NK-92 treated with Interleukin-12 subunit alpha and Interleukin-12 subunit beta, amount 100 ng/mL, for 24 hours (cell line): ENCODE measurements around the gene LDB3.

Source experiments
- DNase-seq: peaks from one replicate; lab custom pipeline; 2025; lab: John Stamatoyannopoulos, UW

LDB3 gene

DNA sequence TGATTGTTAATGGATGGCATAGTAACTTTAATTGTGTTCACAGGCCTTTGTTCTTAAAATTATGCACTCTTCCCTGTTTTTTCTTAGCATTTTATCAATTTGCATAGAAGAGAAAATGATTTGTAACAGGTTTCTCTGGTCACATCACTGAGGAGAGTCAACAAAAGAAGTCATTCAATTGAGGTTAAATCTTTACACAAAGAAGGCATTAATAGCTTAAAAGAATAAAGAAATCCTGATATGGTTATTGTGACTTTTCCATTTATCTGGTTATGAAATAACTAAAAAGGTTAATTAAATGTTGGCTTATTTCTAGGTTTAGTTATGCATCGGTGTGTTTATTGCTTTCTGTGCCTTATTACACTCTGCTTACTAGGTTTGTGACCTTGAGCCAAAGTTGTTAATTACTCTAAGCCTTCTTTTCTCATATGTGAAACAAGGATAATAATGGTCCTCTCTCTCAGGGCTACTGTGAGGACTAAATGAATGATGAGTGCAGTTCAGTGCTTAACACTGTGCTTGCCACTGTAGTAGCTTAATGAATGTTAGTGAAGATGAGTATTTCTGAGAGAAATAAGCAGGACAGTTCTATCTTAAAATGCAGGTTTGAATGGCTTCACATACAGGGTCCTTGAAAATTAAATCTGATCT lies 100.2 kb downstream of the LDB3 start:
- DNase-seq, result no peak

GRCh38 chr10:86769991-86770390 lies 101.7 kb downstream of the LDB3 start:
- no peak for DNase-seq

DNA sequence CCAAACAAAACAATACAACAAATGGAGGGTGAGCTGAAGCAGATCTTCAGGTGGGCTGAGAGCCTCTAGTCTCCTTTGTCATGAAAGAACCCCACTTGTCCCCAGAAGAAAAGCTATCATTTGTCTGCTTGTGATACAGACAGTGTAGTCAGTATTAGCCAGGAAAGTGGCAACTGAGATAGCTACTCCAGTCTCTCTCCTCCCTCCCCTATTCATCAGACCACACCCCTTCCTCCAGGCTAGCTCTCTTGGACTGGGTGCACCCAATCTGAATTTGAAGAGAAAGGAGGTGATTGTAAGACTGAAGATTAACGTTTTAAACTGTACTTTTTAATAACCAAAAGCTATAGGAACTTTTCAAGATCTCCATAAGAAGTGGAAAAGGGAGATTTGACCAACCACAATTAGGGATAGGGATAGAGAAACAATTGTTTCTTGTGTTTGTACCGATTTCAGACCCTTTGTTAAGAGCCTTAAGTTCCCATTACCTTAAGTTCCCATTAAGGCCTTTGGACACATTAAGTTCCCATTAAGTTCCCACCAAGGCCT lies 102.2 kb downstream of the LDB3 start:
- DNase-seq, result no peak

- DNase-seq, result no peak
Observed at GRCh38 chr10:86773498-86773897, 105.2 kb downstream of the LDB3 start.

GRCh38 chr10:86775056-86775869 lies 107.0 kb downstream of the LDB3 start:
- DNase-seq, result no peak

DNA sequence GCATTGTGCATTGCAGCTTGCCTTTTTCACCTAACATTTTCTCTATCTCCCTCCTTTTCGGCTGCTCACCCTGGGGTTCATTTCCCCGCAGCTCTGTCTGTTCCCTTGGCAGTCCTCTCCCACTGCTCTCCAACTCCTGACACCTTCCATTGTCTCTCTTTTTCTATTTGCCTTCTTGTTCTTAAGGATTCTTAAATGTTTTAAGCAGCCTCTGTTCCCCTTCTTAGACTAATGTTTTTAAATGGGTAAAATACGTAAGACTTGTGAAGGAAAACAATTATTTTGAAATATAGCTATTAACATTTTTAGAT lies 107.5 kb downstream of the LDB3 start:
- no peak for DNase-seq

DNA sequence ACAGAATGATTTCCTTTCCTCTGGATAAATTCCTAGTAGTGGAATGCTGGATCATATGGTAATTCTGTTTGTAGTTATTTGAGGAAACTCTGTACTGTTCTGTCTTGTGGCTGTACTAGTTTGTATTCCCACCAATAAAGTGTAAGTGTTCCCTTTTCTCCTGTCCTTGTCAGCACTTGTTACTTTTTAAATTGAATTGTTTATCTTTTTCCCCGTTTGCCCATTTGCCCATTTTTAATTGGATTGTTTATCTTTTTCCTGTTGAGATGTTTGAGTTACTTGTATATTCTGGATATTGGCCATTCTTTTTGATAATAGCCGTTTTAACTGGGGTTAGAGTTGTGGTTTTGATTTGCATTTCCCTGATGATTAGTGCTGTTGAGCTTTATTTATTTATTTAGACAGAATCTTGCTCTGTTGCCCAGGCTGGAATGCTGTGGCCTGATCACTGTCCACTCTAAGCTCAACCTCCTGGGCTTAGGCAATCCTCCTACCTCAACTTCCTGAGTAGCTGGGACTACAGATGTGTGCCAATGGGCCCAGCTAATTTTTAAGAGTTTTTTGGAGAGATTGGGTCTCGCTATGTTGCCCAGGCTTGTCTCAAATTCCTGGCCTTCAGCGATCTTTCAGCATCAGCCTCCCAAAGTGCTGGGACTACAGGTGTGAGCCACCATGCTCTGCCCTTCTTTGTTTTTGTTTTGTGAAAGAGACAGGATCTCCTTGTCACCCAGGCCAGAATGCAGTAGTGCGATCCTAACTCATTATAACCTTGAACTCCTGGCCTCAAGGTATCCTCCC lies 111.1 kb downstream of the LDB3 start:
- no peak for DNase-seq

DNA sequence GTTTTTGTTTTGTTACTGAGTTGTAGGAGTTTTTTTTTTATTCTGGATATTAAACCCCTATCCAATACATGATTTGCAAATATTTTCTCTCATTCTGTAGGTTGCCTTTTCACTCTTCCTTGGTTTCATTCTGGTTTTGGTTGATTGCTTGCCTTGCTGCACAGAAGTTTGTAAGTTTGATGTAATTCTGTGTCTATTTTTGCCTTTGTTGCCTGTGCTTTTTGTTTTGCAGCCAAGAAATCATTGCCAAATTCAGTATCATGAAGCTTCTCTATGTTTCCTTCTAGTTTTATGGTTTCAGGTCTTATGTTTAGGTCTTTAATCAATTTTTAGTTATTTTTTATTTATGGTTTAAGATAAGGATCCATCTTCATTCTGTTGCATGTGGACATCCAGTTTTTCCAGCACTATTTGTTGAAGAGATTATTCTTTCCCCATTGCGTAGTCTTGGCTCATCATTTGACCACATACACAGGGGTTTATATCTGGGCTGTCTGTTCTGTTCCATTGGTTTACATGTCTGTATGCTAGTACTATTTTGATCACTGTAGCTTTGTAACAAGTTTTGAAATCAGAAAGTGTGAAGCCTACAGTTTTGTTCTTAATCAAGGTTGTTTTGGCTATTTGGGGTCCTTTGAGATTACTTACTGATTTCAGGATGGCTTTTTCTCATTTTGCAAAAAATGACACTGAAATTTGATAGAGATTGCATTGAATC lies 114.5 kb downstream of the LDB3 start:
- no peak for DNase-seq

DNA sequence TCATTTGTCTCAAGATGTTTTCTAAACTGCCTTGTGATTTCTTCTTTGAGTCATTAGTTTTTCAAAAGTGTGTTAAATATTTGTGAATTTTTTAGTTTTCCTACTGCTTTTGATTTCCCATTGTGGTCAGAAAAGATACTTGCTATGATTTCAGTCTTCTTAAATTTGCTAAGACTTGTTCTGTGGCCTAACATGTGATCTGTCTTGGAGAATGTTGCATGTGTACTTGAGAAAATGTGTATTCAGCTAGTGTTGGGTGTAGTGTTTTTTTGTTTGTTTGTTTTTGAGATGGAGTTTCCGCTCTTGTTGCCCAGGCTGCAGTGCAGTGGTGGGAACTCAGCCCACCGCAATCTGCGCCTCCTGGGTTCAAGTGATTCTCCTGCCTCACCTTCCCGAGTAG lies 116.7 kb downstream of the LDB3 start:
- no peak for DNase-seq
